Natural killer cell (primary cell): ENCODE results near the gene NT5C1A. TPM values are rescaled to one million over a fixed set of nuclear protein-coding genes. Genes with fewer than 3 reads are reported as not detected.

Experiments
- ATAC-seq, 3 donors: fragments of 150-1000 bp in 2 of 3; fragments of 200-7000 bp in 1 of 3; cut with Tn5 transposase; 1 replicate in 1 of 3; 2 replicates in 2 of 3; pipeline ENCODE4 v1.10.0; 2021; ENCODE audit warnings: mild to moderate bottlenecking in 2 of 3, moderate library complexity in 2 of 3
- DNase-seq, 2 donors: peaks; one replicate each; pipeline versions ENCODE4 v3.0.0 to v3.0.0-alpha.2; 2013 to 2021; ENCODE audit warnings: mixed read lengths in 1 of 2
- H3K27ac ChIP-seq: one replicate; pipeline ENCODE4 v1.5.1; 2013; ENCODE audit warnings: mild to moderate bottlenecking, low read length
- H3K27me3 ChIP-seq: one replicate; pipeline ENCODE4 v1.6.1; 2013; ENCODE audit warnings: low read length; ENCODE audit not compliant: control insufficient read depth, insufficient read depth
- H3K36me3 ChIP-seq: one replicate; pipeline ENCODE4 v1.6.1; 2013; ENCODE audit warnings: low read length; ENCODE audit not compliant: control insufficient read depth, insufficient read depth
- H3K4me1 ChIP-seq: one replicate; pipeline ENCODE4 v1.6.1; 2013; ENCODE audit warnings: low read length; ENCODE audit not compliant: control insufficient read depth, insufficient read depth
- H3K4me3 ChIP-seq: one replicate; pipeline ENCODE4 v1.5.1; 2013; ENCODE audit warnings: low read length
- H3K9me3 ChIP-seq: one replicate; pipeline ENCODE4 v1.6.1; 2013; ENCODE audit warnings: low read length; ENCODE audit not compliant: control insufficient read depth, insufficient read depth
- H3K27ac Mint-ChIP-seq, 2 donors: one replicate each; pipeline ENCODE4 v1.8.0; 2022; ENCODE audit warnings: mild to moderate bottlenecking in 2 of 2, mixed read lengths in 2 of 2, moderate library complexity in 1 of 2
- H3K27me3 Mint-ChIP-seq, 2 donors: one replicate each; pipeline ENCODE4 v1.8.0; 2022; ENCODE audit warnings: low read depth in 2 of 2, mixed read lengths in 2 of 2
- H3K36me3 Mint-ChIP-seq: one replicate; pipeline ENCODE4 v1.8.0; 2022; ENCODE audit warnings: mixed read lengths
- H3K4me1 Mint-ChIP-seq, 2 donors: one replicate each; pipeline ENCODE4 v1.8.0; 2022; ENCODE audit warnings: mixed read lengths in 2 of 2
- H3K4me3 Mint-ChIP-seq: one replicate; pipeline ENCODE4 v1.8.0; 2022; ENCODE audit warnings: mild to moderate bottlenecking, moderate library complexity, mixed read lengths
- H3K9me3 Mint-ChIP-seq, 2 donors: one replicate each; pipeline ENCODE4 v1.8.0; 2022; ENCODE audit warnings: mixed read lengths in 2 of 2
- CTCF ChIP-seq: fragments of 200-600 bp; IDR thresholded peaks from one replicate; pipeline ENCODE4 v1.8.0; 2022; ENCODE audit warnings: antibody characterized with exemption
- WGBS: methylation state at CpG from one replicate; pipeline ENCODE4 v1.1.7; 2013; ENCODE audit warnings: missing lambda C conversion rate; ENCODE audit not compliant: insufficient coverage; 5-methylcytosine and 5-hydroxymethylcytosine counted together
- intact Hi-C: fragments of 100-400 bp; cut with micrococcal nuclease; formaldehyde crosslinking; loops from one replicate; pipeline ENCODE4 v1.14.2; 2022
- total RNA-seq, 4 donors: library from RNA; stranded (reverse); fragments of 120-200 nt in 1 of 4; gene quantifications; one replicate each; pipeline versions ENCODE4 v1.2.3 to v1.2.4, GENCODE V29; 2013 to 2022

Gene NT5C1A
- total RNA-seq, 3 donors from 2014 or later (not counting 1 experiment from before 2014, with no cell fraction given): not detected

GRCh38 chr1:39701049-39701439 is 29.1 kb upstream of the NT5C1A start:
- Histone ChIP-seq H3K27me3 (no peaks in the 10 kb centered on the region), H3K27ac (no peak overlapping the region), H3K4me1 (no peaks in the 10 kb centered on the region), H3K4me3 (no peak overlapping the region), H3K36me3 (no peaks in the 10 kb centered on the region), H3K9me3 (no peaks in the 10 kb centered on the region)
- intact Hi-C loops: no loop called here
- no peak overlapping the region for H3K4me3 Mint-ChIP-seq
- H3K9me3 Mint-ChIP-seq: no peaks in the 10 kb centered on the region
- H3K36me3 Mint-ChIP-seq: no peaks in the 10 kb centered on the region
- H3K4me1 Mint-ChIP-seq: no peaks in the 10 kb centered on the region
- WGBS: 70% methylated on average over 12 of the region's 12 CpGs
- ATAC-seq: no peak
- no peak for TF ChIP-seq CTCF
- H3K27ac Mint-ChIP-seq: no peak overlapping the region
- DNase-seq: no peak
- H3K27me3 Mint-ChIP-seq: peaks cover 30 to 32% of the 10 kb centered on the region in 2 donors

- ATAC-seq (no peak), DNase-seq (no peak)
- no peaks in the 10 kb centered on the region for H3K27me3 ChIP-seq
- H3K9me3 ChIP-seq: no peaks in the 10 kb centered on the region
- TF ChIP-seq CTCF: no peak
- no peak overlapping the region for H3K27ac ChIP-seq
- 64% methylated on average over 3 of the region's 3 CpGs for WGBS
- Mint-ChIP-seq H3K36me3 (no peaks in the 10 kb centered on the region), H3K4me3 (no peak overlapping the region), H3K9me3 (no peaks in the 10 kb centered on the region), H3K27me3 (peaks cover 31 to 32% of the 10 kb centered on the region in 2 donors), H3K27ac (no peak overlapping the region), H3K4me1 (no peaks in the 10 kb centered on the region)
- H3K4me3 ChIP-seq: no peak overlapping the region
- H3K36me3 ChIP-seq: no peaks in the 10 kb centered on the region
- intact Hi-C loops: no loop called here
- no peaks in the 10 kb centered on the region for H3K4me1 ChIP-seq
These were observed 28.4 kb upstream of the NT5C1A start for GRCh38 chr1:39700348-39700747.

GRCh38 chr1:39699419-39699818 is 27.5 kb upstream of the NT5C1A start:
- DNase-seq: no peak
- WGBS: 98% methylated on average over 2 of the region's 3 CpGs
- no peaks in the 10 kb centered on the region for H3K4me1 Mint-ChIP-seq
- no peak overlapping the region for H3K27ac Mint-ChIP-seq
- Histone ChIP-seq H3K27ac (no peak overlapping the region), H3K4me3 (no peak overlapping the region), H3K9me3 (no peaks in the 10 kb centered on the region), H3K4me1 (no peaks in the 10 kb centered on the region), H3K27me3 (no peaks in the 10 kb centered on the region), H3K36me3 (no peaks in the 10 kb centered on the region)
- TF ChIP-seq CTCF: no peak
- no peak for ATAC-seq
- intact Hi-C loops: no loop called here
- H3K4me3 Mint-ChIP-seq: no peak overlapping the region
- H3K27me3 Mint-ChIP-seq: peaks cover 38 to 41% of the 10 kb centered on the region in 2 donors
- no peaks in the 10 kb centered on the region for H3K9me3 Mint-ChIP-seq
- no peaks in the 10 kb centered on the region for H3K36me3 Mint-ChIP-seq

- Mint-ChIP-seq H3K27me3 (peaks cover 40 to 45% of the 10 kb centered on the region in 2 donors), H3K27ac (no peak overlapping the region), H3K4me1 (no peaks in the 10 kb centered on the region), H3K9me3 (no peaks in the 10 kb centered on the region), H3K4me3 (no peak overlapping the region), H3K36me3 (no peaks in the 10 kb centered on the region)
- no peaks in the 10 kb centered on the region for H3K9me3 ChIP-seq
- no peak for TF ChIP-seq CTCF
- no peaks in the 10 kb centered on the region for H3K27me3 ChIP-seq
- no peak for DNase-seq
- H3K4me1 ChIP-seq: no peaks in the 10 kb centered on the region
- intact Hi-C loops: no loop called here
- H3K4me3 ChIP-seq: no peak overlapping the region
- no peak overlapping the region for H3K27ac ChIP-seq
- ATAC-seq: no peak
- no peaks in the 10 kb centered on the region for H3K36me3 ChIP-seq
- 77% methylated on average over 4 of the region's 4 CpGs for WGBS
These were observed 26.7 kb upstream of the NT5C1A start for GRCh38 chr1:39698568-39698967.
